Smooth muscle cell (in vitro differentiated cells): Measurements from ENCODE around the gene PIEZO2. TPM values are rescaled to one million over a fixed set of nuclear protein-coding genes. Genes with fewer than 3 reads are reported as not detected.
"Not testable (repeated sequence)": the region's sequence is repeated elsewhere in the genome, so short reads cannot be mapped to it uniquely, and the experiment has no call there.

Experiments used
- DNase-seq: peaks from one replicate; lab custom pipeline; 2025; ENCODE audit not compliant: unreplicated experiment; lab: John Stamatoyannopoulos, UW
- H2AFZ ChIP-seq: fragments of 200-600 bp; sonication (generic); 2 replicates; pipeline ENCODE4 v1.6.0; 2016; ENCODE audit warnings: antibody characterized with exemption, low read depth, mild to moderate bottlenecking
- H3F3A ChIP-seq: fragments of 200-600 bp; sonication (generic); 2 replicates; pipeline ENCODE4 v1.6.0; 2017; ENCODE audit warnings: antibody characterized with exemption, low read depth
- H3K27ac ChIP-seq: fragments of 200-600 bp; sonication (generic); 2 replicates; pipeline ENCODE4 v1.5.1; 2016; ENCODE audit warnings: low read depth, mild to moderate bottlenecking
- H3K27me3 ChIP-seq: fragments of 200-600 bp; sonication (generic); 2 replicates; pipeline ENCODE4 v1.6.1; 2016; ENCODE audit warnings: low read depth, mild to moderate bottlenecking
- H3K36me3 ChIP-seq: fragments of 200-600 bp; sonication (generic); 2 replicates; pipeline ENCODE4 v1.5.1; 2016; ENCODE audit warnings: low read depth
- H3K4me1 ChIP-seq: fragments of 200-600 bp; sonication (generic); 2 replicates; pipeline ENCODE4 v1.5.1; 2016; ENCODE audit warnings: low read depth
- H3K4me2 ChIP-seq: fragments of 200-600 bp; sonication (generic); 2 replicates; pipeline ENCODE4 v1.6.0; 2016; ENCODE audit warnings: mild to moderate bottlenecking
- H3K4me3 ChIP-seq: fragments of 200-600 bp; sonication (generic); 2 replicates; pipeline ENCODE4 v1.5.1; 2016; ENCODE audit warnings: mild to moderate bottlenecking
- H3K79me2 ChIP-seq: fragments of 200-600 bp; sonication (generic); 2 replicates; pipeline ENCODE4 v1.6.0; 2016; ENCODE audit warnings: low read depth, mild to moderate bottlenecking
- H3K9ac ChIP-seq: fragments of 200-600 bp; sonication (generic); 2 replicates; pipeline ENCODE4 v1.6.0; 2016; ENCODE audit warnings: low read depth
- H3K9me3 ChIP-seq: fragments of 200-600 bp; sonication (generic); replicated peaks from 2 replicates; pipeline ENCODE4 v1.5.1; 2016; ENCODE audit warnings: low read depth
- H4K20me1 ChIP-seq: fragments of 200-600 bp; sonication (generic); 2 replicates; pipeline ENCODE4 v1.6.0; 2016; ENCODE audit warnings: low read depth
- WGBS: methylation state at CpG from one replicate; pipeline ENCODE4 v1.1.7; 2016; ENCODE audit warnings: low lambda C conversion rate; 5-methylcytosine and 5-hydroxymethylcytosine counted together
- microRNA-seq: library from miRNA; unstranded; fragments of <30 nt; microRNA quantifications from one replicate; pipeline ENCODE4, GENCODE V29; 2016; ENCODE audit warnings: borderline number of aligned reads
- polyA plus RNA-seq: library from polyadenylated mRNA; unstranded; fragments of >200 nt; fragmentation: Nextera tagmentation; extraction: Ambion mirVana; gene quantifications from 2 replicates; pipeline ENCODE4 v1.2.1, GENCODE V29; 2016
- small RNA-seq: library from RNA; depleted of rRNA; stranded (forward); fragments of <200 nt; gene quantifications from one replicate; pipeline ENCODE3, GENCODE V24; 2014
- total RNA-seq: library from RNA; depleted of rRNA; stranded (reverse); fragments of >200 nt; gene quantifications from 2 replicates; pipeline ENCODE4 v1.2.3, GENCODE V29; 2014

PIEZO2 gene
- total and polyA plus RNA-seq, 2 experiments from 2014 or later, result 1.3 to 4.7 TPM

GRCh38 chr18:10637858-10638538 lies 511.4 kb downstream of the PIEZO2 start:
- H3K27me3 ChIP-seq, H2AFZ ChIP-seq, H3F3A ChIP-seq: not testable (repeated sequence)

GRCh38 chr18:10629076-10629475 lies 520.3 kb downstream of the PIEZO2 start:
- H3K9me3 ChIP-seq, H3K27ac ChIP-seq: not testable (repeated sequence)
- WGBS, result 73% methylated on average over 6 of the region's 6 CpGs

More at GRCh38 chr18:10637858-10638538, 511.4 kb downstream of the PIEZO2 start:
- H3K36me3 ChIP-seq, H4K20me1 ChIP-seq, H3K4me3 ChIP-seq, H3K4me1 ChIP-seq, H3K4me2 ChIP-seq, H3K9ac ChIP-seq, H3K79me2 ChIP-seq, H3K27ac ChIP-seq, DNase-seq, H3K9me3 ChIP-seq: not testable (repeated sequence)
- 94% methylated on average over 6 of the region's 11 CpGs for WGBS

GRCh38 chr18:10626606-10627213 lies 522.7 kb downstream of the PIEZO2 start:
- H3K9ac ChIP-seq, H3K4me2 ChIP-seq, H3K36me3 ChIP-seq, H3K9me3 ChIP-seq, H4K20me1 ChIP-seq, H2AFZ ChIP-seq, H3K79me2 ChIP-seq, H3K27ac ChIP-seq, H3K4me1 ChIP-seq, H3K27me3 ChIP-seq, DNase-seq, H3F3A ChIP-seq, H3K4me3 ChIP-seq: not testable (repeated sequence)
- 91% methylated on average over 7 of the region's 7 CpGs for WGBS

More at GRCh38 chr18:10629076-10629475, 520.3 kb downstream of the PIEZO2 start:
- not testable (repeated sequence) for H3K9ac ChIP-seq, H4K20me1 ChIP-seq, H3K4me2 ChIP-seq, H3K4me1 ChIP-seq, H3K79me2 ChIP-seq, H3K36me3 ChIP-seq, H3F3A ChIP-seq, H3K4me3 ChIP-seq, DNase-seq, H3K27me3 ChIP-seq, H2AFZ ChIP-seq

- not testable (repeated sequence) for H3K27me3 ChIP-seq, H3K9ac ChIP-seq, DNase-seq, H3K36me3 ChIP-seq, H3K79me2 ChIP-seq, H3K4me3 ChIP-seq, H3K27ac ChIP-seq, H3F3A ChIP-seq, H3K4me2 ChIP-seq, H3K4me1 ChIP-seq, H4K20me1 ChIP-seq, H2AFZ ChIP-seq, H3K9me3 ChIP-seq
- WGBS, result 94% methylated on average over 4 of the region's 4 CpGs
These were observed 525.8 kb downstream of the PIEZO2 start for GRCh38 chr18:10623606-10624005.

GRCh38 chr18:10622982-10623381 lies 526.4 kb downstream of the PIEZO2 start:
- H3K9me3 ChIP-seq, H4K20me1 ChIP-seq, H3K27me3 ChIP-seq, H3K4me1 ChIP-seq, H3F3A ChIP-seq, H2AFZ ChIP-seq, H3K4me3 ChIP-seq, H3K9ac ChIP-seq, H3K79me2 ChIP-seq, DNase-seq, H3K27ac ChIP-seq, H3K36me3 ChIP-seq, H3K4me2 ChIP-seq: not testable (repeated sequence)
- WGBS, result 92% methylated on average over 1 of the region's 2 CpGs

GRCh38 chr18:10620670-10621329 lies 528.6 kb downstream of the PIEZO2 start:
- not testable (repeated sequence) for DNase-seq, H3K27ac ChIP-seq
- 90% methylated on average over 2 of the region's 2 CpGs for WGBS

More at GRCh38 chr18:10620670-10621329, 528.6 kb downstream of the PIEZO2 start:
- not testable (repeated sequence) for H3K79me2 ChIP-seq, H3K4me1 ChIP-seq, H3K36me3 ChIP-seq, H3K27me3 ChIP-seq, H3K9ac ChIP-seq, H3K4me3 ChIP-seq, H4K20me1 ChIP-seq, H3F3A ChIP-seq, H2AFZ ChIP-seq, H3K4me2 ChIP-seq, H3K9me3 ChIP-seq

Small RNA genes lying within 50 kb of the gene (microRNA-seq; reads per million reads assigned to microRNA genes)
- gene MIR6788, result not detected

Small RNA genes lying within 50 kb of the gene (small RNA-seq; reads per million reads assigned to genes)
- not detected for gene AP001180.3
- gene AP001180.5, result not detected
- not detected for gene MIR6788
